ENCODE results near the gene KIF1B. TPM values are rescaled to one million over a fixed set of nuclear protein-coding genes. Genes with fewer than 3 reads are reported as not detected.

The KIF1B gene
- total and polyA plus RNA-seq, 10 of the 15 experiments (the other 5 are each of a cell fraction or from before 2014, with no cell fraction given): 2.1 to 16.5 (median 8.7) TPM

DNA sequence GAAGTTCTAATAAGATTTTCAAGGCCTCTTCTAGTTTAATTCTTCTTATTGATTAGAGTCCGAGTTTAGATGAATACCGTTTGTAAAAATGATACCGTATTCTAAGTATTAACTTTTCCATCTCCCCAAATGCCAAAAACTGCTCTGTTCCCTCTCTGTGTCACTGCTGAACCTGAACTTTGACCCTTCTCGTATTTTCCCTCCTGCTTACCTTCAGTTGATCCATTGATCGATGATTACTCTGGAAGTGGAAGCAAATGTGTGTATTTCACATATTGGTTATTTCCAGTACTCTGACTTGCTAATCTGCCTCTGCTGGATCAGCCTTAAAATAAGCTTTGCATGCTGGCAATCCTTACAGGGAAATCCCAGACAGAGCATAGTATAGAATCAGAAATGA lies 68.5 kb downstream of the KIF1B start (continued):
- TF ChIP-seq, protein P1, sequence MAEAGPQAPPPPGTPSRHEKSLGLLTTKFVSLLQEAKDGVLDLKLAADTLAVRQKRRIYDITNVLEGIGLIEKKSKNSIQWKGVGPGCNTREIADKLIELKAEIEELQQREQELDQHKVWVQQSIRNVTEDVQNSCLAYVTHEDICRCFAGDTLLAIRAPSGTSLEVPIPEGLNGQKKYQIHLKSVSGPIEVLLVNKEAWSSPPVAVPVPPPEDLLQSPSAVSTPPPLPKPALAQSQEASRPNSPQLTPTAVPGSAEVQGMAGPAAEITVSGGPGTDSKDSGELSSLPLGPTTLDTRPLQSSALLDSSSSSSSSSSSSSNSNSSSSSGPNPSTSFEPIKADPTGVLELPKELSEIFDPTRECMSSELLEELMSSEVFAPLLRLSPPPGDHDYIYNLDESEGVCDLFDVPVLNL (IDR thresholded peaks at IDR 0.05; ENCODE audit: low read depth, low read length): no peak
- no peak for TF ChIP-seq ZNF24 (IDR thresholded peaks at IDR 0.05)
- TF ChIP-seq CHD4 (IDR thresholded peaks at IDR 0.05): no peak
- no peak for TF ChIP-seq SREBF2 (IDR thresholded peaks at IDR 0.05; ENCODE audit: low read length)
- no peak for TF ChIP-seq TCF12 (IDR thresholded peaks at IDR 0.05; ENCODE audit: low read depth, low read length)
- no peak for TF ChIP-seq FOXK2 (IDR thresholded peaks at IDR 0.05)
- no peak for TF ChIP-seq SIN3A (IDR thresholded peaks at IDR 0.05; ENCODE audit: low read depth, low read length)
- no peak for TF ChIP-seq SMARCA5 (IDR thresholded peaks at IDR 0.05)
- TF ChIP-seq RBBP5 (conservative IDR thresholded peaks at IDR 0.05): no peak
- TF ChIP-seq, protein P2, sequence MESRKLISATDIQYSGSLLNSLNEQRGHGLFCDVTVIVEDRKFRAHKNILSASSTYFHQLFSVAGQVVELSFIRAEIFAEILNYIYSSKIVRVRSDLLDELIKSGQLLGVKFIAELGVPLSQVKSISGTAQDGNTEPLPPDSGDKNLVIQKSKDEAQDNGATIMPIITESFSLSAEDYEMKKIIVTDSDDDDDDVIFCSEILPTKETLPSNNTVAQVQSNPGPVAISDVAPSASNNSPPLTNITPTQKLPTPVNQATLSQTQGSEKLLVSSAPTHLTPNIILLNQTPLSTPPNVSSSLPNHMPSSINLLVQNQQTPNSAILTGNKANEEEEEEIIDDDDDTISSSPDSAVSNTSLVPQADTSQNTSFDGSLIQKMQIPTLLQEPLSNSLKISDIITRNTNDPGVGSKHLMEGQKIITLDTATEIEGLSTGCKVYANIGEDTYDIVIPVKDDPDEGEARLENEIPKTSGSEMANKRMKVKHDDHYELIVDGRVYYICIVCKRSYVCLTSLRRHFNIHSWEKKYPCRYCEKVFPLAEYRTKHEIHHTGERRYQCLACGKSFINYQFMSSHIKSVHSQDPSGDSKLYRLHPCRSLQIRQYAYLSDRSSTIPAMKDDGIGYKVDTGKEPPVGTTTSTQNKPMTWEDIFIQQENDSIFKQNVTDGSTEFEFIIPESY (IDR thresholded peaks at IDR 0.05): no peak
- TF ChIP-seq PML (IDR thresholded peaks at IDR 0.05; ENCODE audit: low read length): no peak
